DMS53 treated with DMSO at 0.1 percent for 48 hours (cell line): ENCODE data around the gene FBXL7.

Source experiments
- DNase-seq: peaks from one replicate; lab custom pipeline; 2025; ENCODE audit not compliant: unreplicated experiment; lab: John Stamatoyannopoulos, UW

The FBXL7 gene

GRCh38 chr5:15610216-15610615 is 110.2 kb downstream of the FBXL7 start:
- no peak for DNase-seq

- no peak for DNase-seq
These were observed 111.0 kb downstream of the FBXL7 start for GRCh38 chr5:15611008-15611407.

GRCh38 chr5:15612915-15613635 is 113.1 kb downstream of the FBXL7 start:
- no peak for DNase-seq

GRCh38 chr5:15614679-15615078 is 114.7 kb downstream of the FBXL7 start:
- no peak for DNase-seq

GRCh38 chr5:15615859-15616258 is 115.9 kb downstream of the FBXL7 start:
- DNase-seq: no peak

GRCh38 chr5:15618938-15619337 is 119.0 kb downstream of the FBXL7 start:
- DNase-seq: no peak

- no peak for DNase-seq
These were observed 120.5 kb downstream of the FBXL7 start for GRCh38 chr5:15620501-15620900.

- DNase-seq: no peak
These were observed 121.1 kb downstream of the FBXL7 start for GRCh38 chr5:15621094-15621493.

GRCh38 chr5:15623794-15624193 is 123.8 kb downstream of the FBXL7 start:
- no peak for DNase-seq

- no peak for DNase-seq
These were observed 127.1 kb downstream of the FBXL7 start for GRCh38 chr5:15627109-15627508.

- DNase-seq: no peak
These were observed 127.7 kb downstream of the FBXL7 start for GRCh38 chr5:15627647-15628046.

GRCh38 chr5:15630441-15630840 is 130.5 kb downstream of the FBXL7 start:
- DNase-seq: no peak

- DNase-seq: no peak
These were observed 134.8 kb downstream of the FBXL7 start for GRCh38 chr5:15634591-15635288.

- no peak for DNase-seq
These were observed 135.3 kb downstream of the FBXL7 start for GRCh38 chr5:15635289-15635616.

GRCh38 chr5:15637345-15637744 is 137.4 kb downstream of the FBXL7 start:
- DNase-seq: no peak

GRCh38 chr5:15637886-15638285 is 137.9 kb downstream of the FBXL7 start:
- no peak for DNase-seq

GRCh38 chr5:15638296-15638695 is 138.3 kb downstream of the FBXL7 start:
- DNase-seq: no peak

GRCh38 chr5:15639288-15639687 is 139.3 kb downstream of the FBXL7 start:
- DNase-seq: no peak

GRCh38 chr5:15640116-15640515 is 140.1 kb downstream of the FBXL7 start:
- DNase-seq: no peak

- no peak for DNase-seq
These were observed 143.8 kb downstream of the FBXL7 start for GRCh38 chr5:15643731-15644130.

GRCh38 chr5:15645381-15646160 is 145.6 kb downstream of the FBXL7 start:
- no peak for DNase-seq

- DNase-seq: no peak
These were observed 146.4 kb downstream of the FBXL7 start for GRCh38 chr5:15646371-15646770.
